CD4-positive, alpha-beta T cell (primary cell): ENCODE results near the gene ZNF764. TPM values are rescaled to one million over a fixed set of nuclear protein-coding genes. Genes with fewer than 3 reads are reported as not detected.

ENCODE experiments used
- ATAC-seq: fragments of 200-7000 bp; cut with Tn5 transposase; one replicate; pipeline ENCODE4 v1.10.0; 2022; ENCODE audit warnings: mild to moderate bottlenecking; ENCODE audit not compliant: poor library complexity
- CTCF ChIA-PET: fragments of 350-600 bp; sonication (Branson Sonifier 250); formaldehyde crosslinking; loops from one replicate; lab custom pipeline; 2021; ENCODE audit warnings: antibody characterized with exemption, inconsistent platforms; lab: Charles Lee
- POLR2A ChIA-PET: fragments of 350-600 bp; sonication (Branson Sonifier 250); formaldehyde crosslinking; loops from one replicate; lab custom pipeline; 2021; ENCODE audit warnings: antibody characterized with exemption, inconsistent platforms; lab: Charles Lee
- DNase-seq, 14 experiments: peaks; one replicate each; pipeline ENCODE4 v3.0.0-alpha.2; 2013 to 2020; ENCODE audit warnings: mixed read lengths in 2 of 14
- H3K27ac ChIP-seq, 2 donors: one replicate each; pipeline versions ENCODE4 v1.5.1 to v1.7.0; 2013; ENCODE audit warnings: low read length in 2 of 2, low read depth in 1 of 2, mild to moderate bottlenecking in 1 of 2
- H3K27me3 ChIP-seq, 2 experiments: 1 replicate in 1 of 2; 2 replicates in 1 of 2; pipeline versions ENCODE4 v1.6.1 to v1.7.0; 2013; ENCODE audit warnings: low read length in 2 of 2, control low read depth in 1 of 2, mild to moderate bottlenecking in 1 of 2, moderate library complexity in 1 of 2; ENCODE audit not compliant: insufficient read depth in 2 of 2, control insufficient read depth in 1 of 2
- H3K36me3 ChIP-seq: one replicate; pipeline ENCODE4 v1.6.1; 2013; ENCODE audit warnings: low read length, control low read depth; ENCODE audit not compliant: insufficient read depth
- H3K4me1 ChIP-seq: one replicate; pipeline ENCODE4 v1.6.1; 2013; ENCODE audit warnings: low read length, control low read depth; ENCODE audit not compliant: insufficient read depth
- H3K4me3 ChIP-seq: one replicate; pipeline ENCODE4 v1.5.1; 2013; ENCODE audit warnings: mild to moderate bottlenecking, low read length, moderate library complexity
- H3K9me3 ChIP-seq, 2 experiments: 1 replicate in 1 of 2; 2 replicates in 1 of 2; pipeline versions ENCODE4 v1.6.1 to v1.7.0; 2013; ENCODE audit warnings: low read length in 2 of 2, mild to moderate bottlenecking in 2 of 2, control low read depth in 1 of 2, moderate library complexity in 1 of 2; ENCODE audit not compliant: control insufficient read depth in 1 of 2, insufficient read depth in 1 of 2
- H3K27ac Mint-ChIP-seq: one replicate; pipeline ENCODE4 v1.8.0; 2020; ENCODE audit warnings: mixed read lengths
- H3K27me3 Mint-ChIP-seq: one replicate; pipeline ENCODE4 v1.8.0; 2021; ENCODE audit warnings: mixed read lengths
- H3K36me3 Mint-ChIP-seq: one replicate; pipeline ENCODE4 v1.8.0; 2021; ENCODE audit warnings: low read depth, mixed read lengths
- H3K4me1 Mint-ChIP-seq: one replicate; pipeline ENCODE4 v1.8.0; 2021; ENCODE audit warnings: low read depth, mixed read lengths
- H3K4me3 Mint-ChIP-seq: one replicate; pipeline ENCODE4 v1.8.0; 2020; ENCODE audit warnings: mild to moderate bottlenecking, mixed read lengths
- H3K9me3 Mint-ChIP-seq: one replicate; pipeline ENCODE4 v1.8.0; 2020; ENCODE audit warnings: mixed read lengths
- CTCF ChIP-seq: fragments of 200-600 bp; IDR thresholded peaks from one replicate; pipeline ENCODE4 v1.8.0; 2022; ENCODE audit warnings: antibody characterized with exemption, mild to moderate bottlenecking
- intact Hi-C, 2 experiments: fragments of 100-400 bp; cut with DNase I in 1 of 2; cut with micrococcal nuclease in 1 of 2; formaldehyde crosslinking; loops; one replicate each; pipeline versions ENCODE4 v1.15.1 to v1.9.0; 2023 to 2025; cut with DNase I, micrococcal nuclease
- total RNA-seq, 174 experiments: library from RNA in 2 of 174; stranded (reverse) in 2 of 174; gene quantifications; one replicate each; pipeline ENCODE4 v1.2.3 and lab custom pipeline; 2021 to 2026

The ZNF764 gene
- total RNA-seq, 2 experiments from 2014 or later: 20.4 to 22.9 TPM

DNA sequence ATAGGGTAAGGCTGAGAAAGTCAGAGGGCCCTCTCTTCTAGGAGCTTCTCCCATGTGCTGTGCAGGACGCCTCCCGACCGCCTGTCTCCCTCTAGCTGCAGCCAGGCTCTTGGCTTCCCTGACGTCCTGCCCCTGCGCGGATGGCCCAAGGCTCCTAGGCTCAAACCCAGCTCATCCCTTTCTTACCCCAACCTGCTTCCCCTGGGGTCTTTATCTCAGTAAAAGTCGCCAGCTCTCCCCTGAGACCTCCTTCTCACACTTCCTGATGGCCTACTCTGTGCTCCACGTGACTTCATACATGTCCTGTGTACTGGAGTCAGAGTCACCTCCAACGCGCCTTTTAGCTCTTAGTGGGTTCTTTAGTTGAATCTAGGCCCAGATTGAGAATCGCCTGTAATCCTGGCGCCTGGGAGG, 22.4 kb downstream of the ZNF764 start:
- H3K27ac Mint-ChIP-seq: peak overlapping the region; percentile 99
- peak overlapping the region; percentile 94 for H3K4me3 Mint-ChIP-seq
- POLR2A ChIA-PET: interaction anchor here (0.7 to 3.6 kb wide), 30 partner anchors 8 to 444 kb away, joined by 3 to 116 read pairs (median 7); partner anchors contain the start of genes DCTPP1, FBRS, SEPHS2 and SEPTIN1
- H3K4me3 ChIP-seq: peak overlapping the region; percentile 87
- peak; percentile 62 for ATAC-seq
- TF ChIP-seq CTCF: peak; percentile 57
- no peaks in the 10 kb centered on the region for H3K9me3 Mint-ChIP-seq
- peaks cover 20% of the 10 kb centered on the region for H3K36me3 Mint-ChIP-seq
- H3K27me3 ChIP-seq: no peaks in the 10 kb centered on the region
- H3K4me1 Mint-ChIP-seq: peaks cover 35% of the 10 kb centered on the region
- peak; percentile 40 to 83 (median 55) for DNase-seq
- CTCF ChIA-PET: interaction anchor here (0.7 to 4.2 kb wide), 23 partner anchors 8 to 123 kb away, joined by 3 to 68 read pairs (median 5); partner anchors contain the start of genes DCTPP1, FBRS, SEPHS2 and ZNF688
- H3K36me3 ChIP-seq: peaks cover 17% of the 10 kb centered on the region
- intact Hi-C loops: loop anchor here (1.0 to 5.0 kb wide), 10 partner anchors 15 to 105 kb away; partner anchors contain the start of genes DCTPP1 (in 1 of the 2), SEPHS2 (in 1 of the 2), ZNF689 (in 1 of the 2) and ZNF764 (in 1 of the 2)
- H3K4me1 ChIP-seq: peaks cover 40% of the 10 kb centered on the region
- H3K27me3 Mint-ChIP-seq: no peaks in the 10 kb centered on the region
- peak overlapping the region; percentile 85 to 96 for H3K27ac ChIP-seq
- no peaks in the 10 kb centered on the region for H3K9me3 ChIP-seq

DNA sequence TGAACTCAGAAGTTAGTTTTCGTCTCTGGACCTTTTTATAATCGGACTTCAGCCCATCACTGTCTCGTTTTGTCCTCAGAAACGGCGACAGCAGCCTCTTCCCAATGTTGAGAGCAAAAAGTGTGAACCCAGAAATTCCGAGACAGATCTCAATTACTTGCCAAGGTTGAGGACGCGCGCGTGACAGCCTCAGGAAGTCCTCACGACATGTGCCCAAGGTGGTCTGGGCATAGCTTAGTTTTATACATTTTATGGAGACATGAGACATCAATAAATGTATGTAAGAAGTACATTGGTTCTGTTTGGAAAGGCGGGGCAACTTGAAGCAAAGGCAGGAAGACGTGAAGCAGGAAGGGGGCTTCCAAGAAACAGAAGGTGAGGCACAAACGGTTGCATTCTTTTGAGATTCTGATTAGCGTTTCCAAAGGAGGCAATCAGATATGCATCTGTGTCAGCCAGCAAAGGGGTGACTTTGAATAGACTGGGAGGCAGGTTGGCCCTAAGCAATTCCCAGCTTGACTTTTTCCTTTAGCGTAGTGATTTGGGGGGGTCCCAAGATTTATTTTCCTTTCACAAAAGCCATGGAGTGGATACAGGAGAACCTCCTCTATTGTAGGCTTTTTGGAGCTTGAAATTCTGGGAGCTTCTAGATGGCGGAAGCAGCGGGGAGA, 22.9 kb downstream of the ZNF764 start:
- peak overlapping the region; percentile 87 for H3K4me3 ChIP-seq
- H3K27me3 ChIP-seq: no peaks in the 10 kb centered on the region
- H3K4me1 Mint-ChIP-seq: peaks cover 37% of the 10 kb centered on the region
- ChIA-PET POLR2A (interaction anchor here (0.7 to 3.6 kb wide), 37 partner anchors 8 to 443 kb away, joined by 3 to 116 read pairs (median 7); partner anchors contain the start of genes DCTPP1, FBRS, PRR14 and SEPHS2), CTCF (interaction anchor here (0.7 to 4.2 kb wide), 23 partner anchors 9 to 124 kb away, joined by 3 to 68 read pairs (median 5); partner anchors contain the start of genes DCTPP1, FBRS, SEPHS2 and ZNF688)
- DNase-seq (peak in 4 of 14 experiments; percentile 25 to 71 (median 60)), ATAC-seq (peak; percentile 25)
- peak overlapping the region; percentile 85 to 96 for H3K27ac ChIP-seq
- H3K27me3 Mint-ChIP-seq: no peaks in the 10 kb centered on the region
- H3K4me1 ChIP-seq: peaks cover 45% of the 10 kb centered on the region
- peaks cover 17% of the 10 kb centered on the region for H3K36me3 ChIP-seq
- H3K9me3 Mint-ChIP-seq: no peaks in the 10 kb centered on the region
- no peak for TF ChIP-seq CTCF
- H3K4me3 Mint-ChIP-seq: peak overlapping the region; percentile 94
- peaks cover 25% of the 10 kb centered on the region for H3K36me3 Mint-ChIP-seq
- H3K9me3 ChIP-seq: no peaks in the 10 kb centered on the region
- H3K27ac Mint-ChIP-seq: peak overlapping the region; percentile 99
- intact Hi-C loops: loop anchor here (1.0 to 5.0 kb wide), 10 partner anchors 16 to 105 kb away; partner anchors contain the start of genes DCTPP1 (in 1 of the 2), SEPHS2 (in 1 of the 2), ZNF689 (in 1 of the 2) and ZNF764 (in 1 of the 2)

GRCh38 chr16:30534368-30535105, 23.6 kb downstream of the ZNF764 start, which contains the start of gene ZNF747:
Gene ZNF747 (minus strand): TSS chr16:30534858. CDS start chr16:30534679, 179 bp downstream.
- H3K27me3 Mint-ChIP-seq: no peaks in the 10 kb centered on the region
- no peaks in the 10 kb centered on the region for H3K9me3 Mint-ChIP-seq
- no peak for TF ChIP-seq CTCF
- peak within 1 kb of the TSS; percentile 94 for H3K4me3 Mint-ChIP-seq
- H3K9me3 ChIP-seq: no peaks in the 10 kb centered on the region
- peak within 1 kb of the TSS; percentile 85 to 96 for H3K27ac ChIP-seq
- peaks cover 17% of the 10 kb centered on the region for H3K36me3 ChIP-seq
- ChIA-PET POLR2A (interaction anchor here (1.0 to 3.6 kb wide), 31 partner anchors 9 to 443 kb away, joined by 3 to 116 read pairs (median 7); partner anchors contain the start of genes DCTPP1, FBRS, PRR14 and SEPTIN1), CTCF (interaction anchor here (1.0 to 4.2 kb wide), 13 partner anchors 10 to 124 kb away, joined by 4 to 68 read pairs (median 9); partner anchors contain the start of genes DCTPP1, FBRS, ZNF688 and ZNF689)
- DNase-seq: peak; percentile 88 to 95 (median 92)
- H3K4me3 ChIP-seq: peak within 1 kb of the TSS; percentile 87
- H3K27ac Mint-ChIP-seq: peak within 1 kb of the TSS; percentile 99
- H3K36me3 Mint-ChIP-seq: peaks cover 28% of the 10 kb centered on the region
- intact Hi-C loops: loop anchor here (1.0 to 5.0 kb wide), 11 partner anchors 16 to 104 kb away; partner anchors contain the start of genes DCTPP1 (in 1 of the 2), SEPHS2 (in 1 of the 2), ZNF689 (in 1 of the 2) and ZNF764 (in 1 of the 2)
- H3K4me1 ChIP-seq: peaks cover 52% of the 10 kb centered on the region
- ATAC-seq: peak; percentile 80
- peaks cover 43% of the 10 kb centered on the region for H3K4me1 Mint-ChIP-seq
- H3K27me3 ChIP-seq: no peaks in the 10 kb centered on the region
